ENCODE data around the gene TMEM72.

The TMEM72 gene

DNA sequence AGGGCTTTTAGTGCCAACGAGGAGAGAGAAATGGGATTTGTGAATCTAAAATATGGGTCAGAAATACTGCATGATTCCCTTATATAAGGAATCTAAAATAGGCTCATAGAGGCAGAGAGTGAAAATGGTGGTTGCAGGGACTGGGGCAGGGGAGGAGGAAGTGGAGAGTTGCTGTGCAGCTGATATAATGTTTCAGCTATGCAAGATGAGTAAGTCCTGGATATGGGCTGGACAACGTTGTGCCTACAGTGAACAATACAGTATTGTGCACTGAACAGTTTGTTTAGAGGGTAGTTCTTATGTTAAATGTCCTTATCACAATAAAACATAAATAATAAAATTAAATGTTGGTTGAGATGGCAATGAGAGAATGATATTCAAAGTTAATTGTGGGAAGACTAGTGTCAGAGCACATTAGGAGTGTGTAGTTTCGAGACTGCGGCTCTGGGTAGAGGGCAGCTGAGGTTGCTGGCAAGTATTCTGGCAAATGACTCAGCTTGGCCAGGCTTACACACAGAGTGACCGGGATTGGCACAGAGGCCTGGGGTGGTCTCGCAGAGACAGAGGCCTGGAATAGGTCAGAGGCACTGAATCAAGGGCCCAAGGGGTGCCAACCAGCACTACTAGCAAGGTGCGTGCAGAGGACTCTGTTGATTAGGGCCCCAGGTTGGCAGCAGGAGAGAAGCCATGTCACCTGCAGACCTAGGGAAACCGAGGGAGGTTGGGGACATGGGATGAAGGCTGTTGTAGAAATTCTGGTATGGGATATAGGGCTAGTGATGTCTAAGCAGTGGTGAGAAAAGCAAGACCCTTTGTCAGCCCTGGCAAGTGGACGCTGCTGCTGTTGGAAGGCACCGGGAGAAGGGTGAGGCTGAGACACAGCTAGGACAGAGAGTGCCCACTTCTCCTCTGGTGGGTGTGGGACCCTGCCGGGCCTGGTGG is 70.3 kb downstream of the TMEM72 start:
- no peak for DNase-seq

- no peak for DNase-seq
Measured at GRCh38 chr10:44982114-44982460, 71.0 kb downstream of the TMEM72 start.

DNA sequence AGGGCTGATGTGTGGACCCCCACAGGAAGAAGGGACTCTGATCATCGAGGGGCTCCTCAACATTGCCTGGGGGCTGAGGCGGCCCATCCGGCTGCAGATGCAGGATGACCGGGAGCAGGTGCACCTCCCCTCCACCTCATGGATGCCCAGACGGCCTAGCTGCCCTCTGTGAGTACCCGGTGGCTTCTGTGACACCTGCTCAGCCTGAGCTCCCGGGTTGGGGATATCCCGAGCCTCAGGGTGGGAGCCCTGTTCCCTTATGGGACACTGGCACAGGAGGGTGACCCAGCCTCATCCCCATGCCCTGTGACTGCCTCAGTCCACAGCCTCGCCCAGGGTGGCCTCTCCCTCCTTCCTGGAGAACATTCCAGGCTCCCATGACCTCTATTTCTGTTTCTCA is 71.4 kb downstream of the TMEM72 start:
- no peak for DNase-seq

- no peak for DNase-seq
Measured at GRCh38 chr10:44983066-44983894, 72.1 kb downstream of the TMEM72 start.

GRCh38 chr10:44983895-44984278 is 72.8 kb downstream of the TMEM72 start:
- no peak for DNase-seq

DNA sequence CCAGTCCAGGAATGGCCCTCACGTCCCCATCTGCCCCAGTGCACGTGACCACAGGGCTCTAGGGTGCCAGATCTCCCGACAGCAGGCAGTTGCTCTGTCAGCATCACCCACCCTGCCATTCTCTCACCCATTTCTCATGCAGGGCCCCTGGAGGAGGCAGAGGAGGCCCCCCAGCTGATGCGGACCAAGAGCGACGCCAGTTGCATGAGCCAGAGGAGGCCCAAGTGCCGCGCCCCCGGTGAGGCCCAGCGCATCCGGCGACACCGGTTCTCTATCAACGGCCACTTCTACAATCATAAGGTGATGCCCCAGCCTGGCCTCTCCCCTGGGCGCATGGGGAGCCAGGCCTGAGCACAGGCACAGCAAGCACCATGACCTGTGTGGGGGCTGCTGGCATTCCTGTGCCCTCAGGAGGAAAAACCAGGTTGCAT is 73.5 kb downstream of the TMEM72 start:
- no peak for DNase-seq

DNA sequence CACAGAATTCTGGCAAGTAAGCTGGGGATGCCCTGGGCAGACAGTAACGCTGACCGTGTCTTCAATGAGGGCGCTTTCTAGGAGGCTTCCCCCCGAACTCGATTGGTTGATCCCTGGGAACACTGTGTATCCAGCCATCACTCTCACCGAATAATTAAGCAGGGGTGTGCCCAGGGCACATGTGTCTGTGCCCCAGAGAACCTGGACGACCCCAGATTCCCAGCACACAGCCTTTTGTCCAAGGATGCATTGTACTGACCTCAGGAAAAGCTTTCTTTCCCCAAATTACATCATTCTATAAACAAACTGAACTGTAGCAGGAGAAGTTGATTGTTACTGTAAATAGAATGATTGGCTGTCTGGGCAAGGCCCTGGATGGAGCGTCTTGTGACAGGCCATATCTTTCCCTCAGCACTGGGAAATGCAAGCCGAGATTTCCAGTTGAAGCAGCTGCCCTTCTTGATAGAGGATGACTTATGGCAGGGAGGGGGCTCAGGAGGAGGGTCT is 74.1 kb downstream of the TMEM72 start:
- DNase-seq, result no peak

GRCh38 chr10:44986179-44986578 is 75.0 kb downstream of the TMEM72 start:
- no peak for DNase-seq

Measured in SHP77 treated with DMSO at 0.1 percent for 48 hours (cell line).